PC-3 (cell line): ENCODE data around the gene AFF2. TPM values are rescaled to one million over a fixed set of nuclear protein-coding genes. Genes with fewer than 3 reads are reported as not detected.

Experiments
- ATAC-seq: fragments of 200-7000 bp; cut with Tn5 transposase; 2 replicates; pipeline ENCODE4 v1.9.1; 2020; ENCODE audit warnings: mild to moderate bottlenecking, moderate library complexity
- Bru-seq: library from RNA; stranded (reverse); fragments of 400-500 nt; gene quantifications from one replicate; lab custom pipeline; 2021; lab: Mats Ljungman, UMichigan
- BruChase-seq, 2 experiments: library from RNA; stranded (reverse); fragments of 400-500 nt; gene quantifications; one replicate each; lab custom pipeline; 2021; lab: Mats Ljungman, UMichigan
- BruUV-seq: library from RNA; stranded (reverse); fragments of 400-500 nt; replicated peaks from 2 replicates; lab custom pipeline; 2021; lab: Mats Ljungman, UMichigan
- CTCF ChIA-PET: fragments of 300-600 bp; sonication (Branson Sonifier 250); formaldehyde crosslinking; loops from one replicate; lab custom pipeline; 2022; ENCODE audit warnings: antibody characterized with exemption; lab: Charles Lee
- POLR2A ChIA-PET: fragments of 300-600 bp; sonication (Branson Sonifier 250); formaldehyde crosslinking; loops from one replicate; lab custom pipeline; 2022; ENCODE audit warnings: antibody characterized with exemption; ENCODE audit not compliant: unreplicated experiment; lab: Charles Lee
- DNase-seq: peaks from one replicate; pipeline ENCODE4 v3.0.0-alpha.2; 2015
- H2AFZ ChIP-seq: fragments of 300-600 bp; sonication (generic); 2 replicates; pipeline ENCODE4 v1.6.0; 2016; ENCODE audit warnings: antibody characterized with exemption, low read length
- H3F3A ChIP-seq: fragments of 300-600 bp; sonication (generic); one replicate; pipeline ENCODE4 v1.6.0; 2017; ENCODE audit warnings: antibody characterized with exemption, low read length, control low read depth, mild to moderate bottlenecking; ENCODE audit not compliant: unreplicated experiment
- H3K27ac ChIP-seq: fragments of 300-600 bp; sonication (generic); 2 replicates; pipeline ENCODE4 v1.5.1; 2016; ENCODE audit warnings: mild to moderate bottlenecking, low read length
- H3K27me3 ChIP-seq: fragments of 300-600 bp; sonication (generic); 2 replicates; pipeline ENCODE4 v1.6.1; 2016; ENCODE audit warnings: low read length, mixed read lengths
- H3K36me3 ChIP-seq: fragments of 300-600 bp; sonication (generic); 2 replicates; pipeline ENCODE4 v1.6.1; 2016; ENCODE audit warnings: low read depth, mixed run types, low read length, mixed read lengths
- H3K4me1 ChIP-seq: fragments of 300-600 bp; sonication (generic); 2 replicates; pipeline ENCODE4 v1.5.1; 2016; ENCODE audit warnings: low read length; ENCODE audit not compliant: insufficient read depth
- H3K4me2 ChIP-seq: fragments of 300-600 bp; sonication (generic); 2 replicates; pipeline ENCODE4 v1.6.0; 2016; ENCODE audit warnings: low read length
- H3K4me3 ChIP-seq: fragments of 300-600 bp; sonication (generic); 2 replicates; pipeline ENCODE4 v1.5.1; 2016; ENCODE audit warnings: mild to moderate bottlenecking, low read length, mixed read lengths
- H3K79me2 ChIP-seq: fragments of 300-600 bp; sonication (generic); 2 replicates; pipeline ENCODE4 v1.6.1; 2017; ENCODE audit warnings: low read length, mixed read lengths
- H3K9ac ChIP-seq: fragments of 300-600 bp; sonication (generic); 2 replicates; pipeline ENCODE4 v1.6.0; 2016; ENCODE audit warnings: mild to moderate bottlenecking, low read length
- H3K9me2 ChIP-seq: fragments of 300-600 bp; sonication (generic); replicated peaks from 2 replicates; pipeline ENCODE4 v1.6.1; 2016; ENCODE audit warnings: mixed run types, low read length, mixed read lengths
- H3K9me3 ChIP-seq: fragments of 300-600 bp; sonication (generic); 2 replicates; pipeline ENCODE4 v1.6.1; 2016; ENCODE audit warnings: low read length, mixed read lengths
- H4K20me1 ChIP-seq: fragments of 300-600 bp; sonication (generic); 2 replicates; pipeline ENCODE4 v1.6.1; 2016; ENCODE audit warnings: low read length, mixed read lengths
- EZH2 ChIP-seq: fragments of 300-600 bp; sonication (generic); IDR thresholded peaks from one replicate; pipeline ENCODE4 v1.6.1; 2017; ENCODE audit warnings: antibody characterized with exemption, mild to moderate bottlenecking, low read length; ENCODE audit not compliant: unreplicated experiment
- EZH2phosphoT487 ChIP-seq: fragments of 300-600 bp; sonication (generic); IDR thresholded peaks from 2 replicates; pipeline ENCODE4 v1.6.1; 2018; ENCODE audit warnings: mild to moderate bottlenecking, antibody characterized with exemption, low read length, borderline replicate concordance
- intact Hi-C: fragments of 100-400 bp; cut with micrococcal nuclease; formaldehyde crosslinking; loops from 2 replicates; pipeline ENCODE4 v1.9.0; 2023
- long read RNA-seq: library from polyadenylated mRNA; unstranded; transcript quantifications from one replicate; pipeline ENCODE4 v2.0.0, GENCODE V29; 2021; ENCODE audit not compliant: unreplicated experiment
- total RNA-seq: library from RNA; depleted of rRNA; stranded (reverse); fragments of >200 nt; gene quantifications from 2 replicates; pipeline ENCODE4 v1.2.3, GENCODE V29; 2014; rRNA removed
- TF ChIP-seq, protein P1 (sequence below): fragments of 300-600 bp; sonication (generic); conservative IDR thresholded peaks from 2 replicates; pipeline ENCODE4 v1.5.1; 2017; ENCODE audit warnings: antibody characterized with exemption, low read depth, mild to moderate bottlenecking, low read length

The AFF2 gene
- total RNA-seq (not detected in 2 replicates), Bru-seq, nascent RNA (percentile 1 among the genes with signal in this experiment), BruChase-seq, experiment 1, labeled RNA remaining after a 6-hour chase (percentile 1 among the genes with signal in this experiment), BruChase-seq, experiment 2, labeled RNA remaining after a 2-hour chase (percentile 2 among the genes with signal in this experiment)
- long read RNA-seq, result 0 reads

DNA sequence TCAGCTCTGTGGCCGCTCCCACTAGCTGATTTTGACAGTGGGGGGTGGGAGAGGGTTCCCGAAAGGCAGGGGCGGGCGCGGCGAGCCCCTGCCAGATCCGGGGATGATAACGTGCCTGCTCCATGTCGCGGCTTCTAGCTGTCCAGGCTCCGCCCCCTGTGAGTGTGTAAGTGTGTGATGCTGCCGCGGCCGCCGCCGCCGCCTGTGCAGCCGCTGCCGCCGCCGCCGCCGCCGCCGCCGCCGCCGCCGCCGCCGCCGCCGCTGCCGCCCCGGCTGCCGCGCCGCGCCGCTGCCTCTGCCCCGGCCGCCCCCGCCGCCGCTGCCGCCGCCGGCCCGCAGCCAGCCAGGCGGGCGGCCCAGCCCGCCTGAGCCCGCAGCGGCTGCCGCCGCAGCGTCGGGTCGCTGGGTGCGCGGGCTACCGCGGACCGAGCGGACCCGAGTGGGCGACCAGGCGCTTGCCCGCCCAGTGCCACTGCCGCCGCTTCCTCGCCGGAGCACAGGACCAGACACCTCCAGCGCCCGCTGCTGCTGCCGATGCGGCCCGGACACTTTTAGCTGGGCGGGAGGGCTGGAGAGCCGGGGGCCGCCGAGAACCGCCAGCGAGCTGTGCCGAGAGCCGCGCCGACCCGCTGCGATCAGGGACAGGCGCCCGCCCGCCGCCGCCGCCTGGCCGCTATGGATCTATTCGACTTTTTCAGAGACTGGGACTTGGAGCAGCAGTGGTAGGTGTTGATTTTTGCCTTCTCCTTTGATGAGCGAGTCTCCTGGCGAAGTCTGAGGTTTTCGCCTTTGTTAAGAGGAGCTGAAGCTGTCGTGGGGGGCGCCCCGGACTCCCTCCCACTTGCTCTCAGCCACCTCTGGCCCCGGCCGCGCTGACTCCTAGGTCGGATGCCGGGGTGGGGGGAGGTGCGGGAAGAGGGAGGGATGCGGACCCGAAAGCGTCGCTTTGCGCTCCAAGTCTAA is at the start of gene AFF2:
Gene AFF2, plus strand, starts transcription at position 195 of the 963 bp plus-strand sequence. Its CDS starts 481 bp downstream, at position 676.
- H3K9ac ChIP-seq, result no peak within 1 kb of the TSS
- H3K36me3 ChIP-seq, result no peaks in the 10 kb centered on the region
- H3K9me2 ChIP-seq, result no peaks in the 10 kb centered on the region
- H3K4me1 ChIP-seq, result no peaks in the 10 kb centered on the region
- intact Hi-C loops, result no loop called here
- peak within 1 kb of the TSS; percentile 81 for H3K4me2 ChIP-seq
- ChIA-PET CTCF (no interaction called here), POLR2A (no interaction called here)
- H3K27ac ChIP-seq, result no peak within 1 kb of the TSS
- peak; percentile 68 for TF ChIP-seq EZH2
- TF ChIP-seq, protein P1, sequence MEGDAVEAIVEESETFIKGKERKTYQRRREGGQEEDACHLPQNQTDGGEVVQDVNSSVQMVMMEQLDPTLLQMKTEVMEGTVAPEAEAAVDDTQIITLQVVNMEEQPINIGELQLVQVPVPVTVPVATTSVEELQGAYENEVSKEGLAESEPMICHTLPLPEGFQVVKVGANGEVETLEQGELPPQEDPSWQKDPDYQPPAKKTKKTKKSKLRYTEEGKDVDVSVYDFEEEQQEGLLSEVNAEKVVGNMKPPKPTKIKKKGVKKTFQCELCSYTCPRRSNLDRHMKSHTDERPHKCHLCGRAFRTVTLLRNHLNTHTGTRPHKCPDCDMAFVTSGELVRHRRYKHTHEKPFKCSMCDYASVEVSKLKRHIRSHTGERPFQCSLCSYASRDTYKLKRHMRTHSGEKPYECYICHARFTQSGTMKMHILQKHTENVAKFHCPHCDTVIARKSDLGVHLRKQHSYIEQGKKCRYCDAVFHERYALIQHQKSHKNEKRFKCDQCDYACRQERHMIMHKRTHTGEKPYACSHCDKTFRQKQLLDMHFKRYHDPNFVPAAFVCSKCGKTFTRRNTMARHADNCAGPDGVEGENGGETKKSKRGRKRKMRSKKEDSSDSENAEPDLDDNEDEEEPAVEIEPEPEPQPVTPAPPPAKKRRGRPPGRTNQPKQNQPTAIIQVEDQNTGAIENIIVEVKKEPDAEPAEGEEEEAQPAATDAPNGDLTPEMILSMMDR, result no peak
- H3K27me3 ChIP-seq, result peaks cover 14% of the 10 kb centered on the region; the same call in 1 of the 2 replicates
- no peaks in the 10 kb centered on the region for H3K9me3 ChIP-seq
- no peaks in the 10 kb centered on the region for H4K20me1 ChIP-seq
- no TSS peak for BruUV-seq
- ATAC-seq (peak; percentile 49; the same call in 1 of the 2 replicates), DNase-seq (no peak)
- no peaks in the 10 kb centered on the region for H3K79me2 ChIP-seq
- peak within 1 kb of the TSS; percentile 55; the same call in 1 of the 2 replicates for H3K4me3 ChIP-seq
- H3F3A ChIP-seq, result no peaks in the 10 kb centered on the region
- H2AFZ ChIP-seq, result peak within 1 kb of the TSS; percentile 61; the same call in 1 of the 2 replicates

- DNase-seq (no peak), ATAC-seq (no peak)
- Histone ChIP-seq H4K20me1 (no peaks in the 10 kb centered on the region), H3K9ac (no peak overlapping the region), H3K79me2 (no peaks in the 10 kb centered on the region), H3K27me3 (no peaks in the 10 kb centered on the region), H3K4me3 (no peak overlapping the region), H2AFZ (no peak overlapping the region), H3F3A (no peaks in the 10 kb centered on the region), H3K36me3 (no peaks in the 10 kb centered on the region), H3K4me1 (no peaks in the 10 kb centered on the region), H3K9me3 (no peaks in the 10 kb centered on the region), H3K4me2 (no peak overlapping the region), H3K9me2 (no peaks in the 10 kb centered on the region), H3K27ac (no peak overlapping the region)
- intact Hi-C loops, result no loop called here
- ChIA-PET CTCF (no interaction called here), POLR2A (no interaction called here)
- BruUV-seq, result no TSS peak
- TF ChIP-seq EZH2 (no peak), EZH2phosphoT487 (no peak)
- TF ChIP-seq, protein P1, result no peak
Measured at GRCh38 chrX:148457279-148457678, 43.1 kb upstream of the AFF2 start.

DNA sequence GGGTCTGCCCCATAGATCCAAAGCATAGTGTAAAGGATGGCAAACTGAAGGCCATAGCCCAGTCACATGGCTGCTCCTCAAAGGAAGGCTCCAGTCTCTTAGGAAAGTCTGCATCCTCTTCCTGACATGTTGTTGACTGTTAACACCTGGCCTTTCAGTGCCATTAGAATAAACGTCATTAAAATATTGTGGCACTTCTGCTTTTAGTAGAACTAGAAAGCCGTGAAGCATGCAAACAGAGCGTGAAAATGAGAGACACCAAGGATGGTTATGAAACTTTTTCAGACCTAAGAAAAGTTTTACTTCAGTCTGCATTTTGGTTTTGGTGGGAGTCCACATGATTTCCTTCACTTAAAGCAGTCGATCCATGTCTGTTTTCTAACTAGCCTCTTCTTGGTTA is 41.1 kb upstream of the AFF2 start:
- BruUV-seq, result no TSS peak
- Histone ChIP-seq H2AFZ (no peak overlapping the region), H3K36me3 (no peaks in the 10 kb centered on the region), H3K4me1 (no peaks in the 10 kb centered on the region), H3K4me2 (no peak overlapping the region), H3K79me2 (no peaks in the 10 kb centered on the region), H3F3A (no peaks in the 10 kb centered on the region), H3K27me3 (no peaks in the 10 kb centered on the region), H3K9me2 (no peaks in the 10 kb centered on the region), H3K9ac (no peak overlapping the region), H4K20me1 (no peaks in the 10 kb centered on the region), H3K27ac (no peak overlapping the region), H3K9me3 (no peaks in the 10 kb centered on the region), H3K4me3 (no peak overlapping the region)
- POLR2A ChIA-PET, result no interaction called here
- intact Hi-C loops, result no loop called here
- DNase-seq (no peak), ATAC-seq (no peak)
- TF ChIP-seq EZH2 (no peak), EZH2phosphoT487 (no peak)
- TF ChIP-seq, protein P1, result no peak
- CTCF ChIA-PET, result no interaction called here
